H1 (cell line): ENCODE measurements around the gene PALS2. TPM values are rescaled to one million over a fixed set of nuclear protein-coding genes. Genes with fewer than 3 reads are reported as not detected.

Experiments
- NANOG ChIP-seq: IDR thresholded peaks from 2 replicates; pipeline ENCODE4 v1.6.1; 2011; ENCODE audit warnings: low read length, low read depth, mild to moderate bottlenecking, inconsistent platforms; ENCODE audit not compliant: insufficient read depth, poor library complexity, severe bottlenecking
- POU5F1 ChIP-seq: IDR thresholded peaks from 2 replicates; pipeline ENCODE4 v1.6.1; 2011; ENCODE audit warnings: low read depth, mild to moderate bottlenecking, low read length, moderate library complexity
- SAP30 ChIP-seq: fragments of 300-600 bp; sonication (generic); IDR thresholded peaks from 2 replicates; pipeline ENCODE4 v1.7.1; 2012; ENCODE audit warnings: low read length, moderate library complexity, mild to moderate bottlenecking, inconsistent platforms; ENCODE audit not compliant: insufficient read depth, insufficient replicate concordance
- polyA plus RNA-seq, 7 experiments: library from polyadenylated mRNA; depleted of rRNA in 3 of 7; stranded (reverse) in 5 of 7; unstranded in 2 of 7; fragments of >200 nt in 5 of 7; fragments of 200-250 nt in 2 of 7; gene quantifications; 1 replicate in 5 of 7; 2 replicates in 1 of 7; 4 replicates in 1 of 7; pipeline versions ENCODE4 v1.2.1 to v1.2.3, GENCODE V29; 2011 to 2013; ENCODE audit warnings: missing spikeins in 2 of 7, mixed read lengths in 2 of 7
- total RNA-seq: library from RNA; stranded (reverse); fragmentation: NEBNext Ultra II Directional; extraction: Animal tissue kit (Norgen Biotek cat#: 25700); gene quantifications from 2 replicates; pipeline ENCODE4 v1.2.1, GENCODE V29; 2021
- TF ChIP-seq, protein P1 (sequence below): fragments of 300-600 bp; sonication (generic); IDR thresholded peaks from 2 replicates; pipeline ENCODE4 v1.7.1; 2012; ENCODE audit warnings: low read length, moderate library complexity, mild to moderate bottlenecking, inconsistent platforms; ENCODE audit not compliant: insufficient replicate concordance

The PALS2 gene
- total and polyA plus RNA-seq, 2 of the 8 experiments (the other 6 are each of a cell fraction or from before 2014, with no cell fraction given), result 10.4 to 98.3 TPM

DNA sequence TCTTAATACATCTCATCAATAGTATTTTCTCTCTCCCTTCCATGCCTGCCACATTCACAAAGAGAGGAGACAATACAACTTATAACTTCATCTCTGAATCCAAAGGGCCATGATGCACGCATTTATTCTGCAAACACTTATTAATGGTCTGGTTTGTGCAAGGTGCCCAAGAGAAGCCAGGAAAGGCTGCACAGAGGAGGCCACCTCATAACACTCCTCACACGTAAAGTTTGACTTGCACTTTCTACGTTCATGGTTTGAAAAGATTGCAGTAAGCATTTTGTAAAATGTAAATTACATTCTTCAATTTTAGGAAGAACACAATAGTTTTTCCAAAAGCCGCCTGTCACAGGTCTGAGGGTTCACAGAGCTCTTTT lies 1.2 kb upstream of the PALS2 start (continued):
- TF ChIP-seq, protein P1, sequence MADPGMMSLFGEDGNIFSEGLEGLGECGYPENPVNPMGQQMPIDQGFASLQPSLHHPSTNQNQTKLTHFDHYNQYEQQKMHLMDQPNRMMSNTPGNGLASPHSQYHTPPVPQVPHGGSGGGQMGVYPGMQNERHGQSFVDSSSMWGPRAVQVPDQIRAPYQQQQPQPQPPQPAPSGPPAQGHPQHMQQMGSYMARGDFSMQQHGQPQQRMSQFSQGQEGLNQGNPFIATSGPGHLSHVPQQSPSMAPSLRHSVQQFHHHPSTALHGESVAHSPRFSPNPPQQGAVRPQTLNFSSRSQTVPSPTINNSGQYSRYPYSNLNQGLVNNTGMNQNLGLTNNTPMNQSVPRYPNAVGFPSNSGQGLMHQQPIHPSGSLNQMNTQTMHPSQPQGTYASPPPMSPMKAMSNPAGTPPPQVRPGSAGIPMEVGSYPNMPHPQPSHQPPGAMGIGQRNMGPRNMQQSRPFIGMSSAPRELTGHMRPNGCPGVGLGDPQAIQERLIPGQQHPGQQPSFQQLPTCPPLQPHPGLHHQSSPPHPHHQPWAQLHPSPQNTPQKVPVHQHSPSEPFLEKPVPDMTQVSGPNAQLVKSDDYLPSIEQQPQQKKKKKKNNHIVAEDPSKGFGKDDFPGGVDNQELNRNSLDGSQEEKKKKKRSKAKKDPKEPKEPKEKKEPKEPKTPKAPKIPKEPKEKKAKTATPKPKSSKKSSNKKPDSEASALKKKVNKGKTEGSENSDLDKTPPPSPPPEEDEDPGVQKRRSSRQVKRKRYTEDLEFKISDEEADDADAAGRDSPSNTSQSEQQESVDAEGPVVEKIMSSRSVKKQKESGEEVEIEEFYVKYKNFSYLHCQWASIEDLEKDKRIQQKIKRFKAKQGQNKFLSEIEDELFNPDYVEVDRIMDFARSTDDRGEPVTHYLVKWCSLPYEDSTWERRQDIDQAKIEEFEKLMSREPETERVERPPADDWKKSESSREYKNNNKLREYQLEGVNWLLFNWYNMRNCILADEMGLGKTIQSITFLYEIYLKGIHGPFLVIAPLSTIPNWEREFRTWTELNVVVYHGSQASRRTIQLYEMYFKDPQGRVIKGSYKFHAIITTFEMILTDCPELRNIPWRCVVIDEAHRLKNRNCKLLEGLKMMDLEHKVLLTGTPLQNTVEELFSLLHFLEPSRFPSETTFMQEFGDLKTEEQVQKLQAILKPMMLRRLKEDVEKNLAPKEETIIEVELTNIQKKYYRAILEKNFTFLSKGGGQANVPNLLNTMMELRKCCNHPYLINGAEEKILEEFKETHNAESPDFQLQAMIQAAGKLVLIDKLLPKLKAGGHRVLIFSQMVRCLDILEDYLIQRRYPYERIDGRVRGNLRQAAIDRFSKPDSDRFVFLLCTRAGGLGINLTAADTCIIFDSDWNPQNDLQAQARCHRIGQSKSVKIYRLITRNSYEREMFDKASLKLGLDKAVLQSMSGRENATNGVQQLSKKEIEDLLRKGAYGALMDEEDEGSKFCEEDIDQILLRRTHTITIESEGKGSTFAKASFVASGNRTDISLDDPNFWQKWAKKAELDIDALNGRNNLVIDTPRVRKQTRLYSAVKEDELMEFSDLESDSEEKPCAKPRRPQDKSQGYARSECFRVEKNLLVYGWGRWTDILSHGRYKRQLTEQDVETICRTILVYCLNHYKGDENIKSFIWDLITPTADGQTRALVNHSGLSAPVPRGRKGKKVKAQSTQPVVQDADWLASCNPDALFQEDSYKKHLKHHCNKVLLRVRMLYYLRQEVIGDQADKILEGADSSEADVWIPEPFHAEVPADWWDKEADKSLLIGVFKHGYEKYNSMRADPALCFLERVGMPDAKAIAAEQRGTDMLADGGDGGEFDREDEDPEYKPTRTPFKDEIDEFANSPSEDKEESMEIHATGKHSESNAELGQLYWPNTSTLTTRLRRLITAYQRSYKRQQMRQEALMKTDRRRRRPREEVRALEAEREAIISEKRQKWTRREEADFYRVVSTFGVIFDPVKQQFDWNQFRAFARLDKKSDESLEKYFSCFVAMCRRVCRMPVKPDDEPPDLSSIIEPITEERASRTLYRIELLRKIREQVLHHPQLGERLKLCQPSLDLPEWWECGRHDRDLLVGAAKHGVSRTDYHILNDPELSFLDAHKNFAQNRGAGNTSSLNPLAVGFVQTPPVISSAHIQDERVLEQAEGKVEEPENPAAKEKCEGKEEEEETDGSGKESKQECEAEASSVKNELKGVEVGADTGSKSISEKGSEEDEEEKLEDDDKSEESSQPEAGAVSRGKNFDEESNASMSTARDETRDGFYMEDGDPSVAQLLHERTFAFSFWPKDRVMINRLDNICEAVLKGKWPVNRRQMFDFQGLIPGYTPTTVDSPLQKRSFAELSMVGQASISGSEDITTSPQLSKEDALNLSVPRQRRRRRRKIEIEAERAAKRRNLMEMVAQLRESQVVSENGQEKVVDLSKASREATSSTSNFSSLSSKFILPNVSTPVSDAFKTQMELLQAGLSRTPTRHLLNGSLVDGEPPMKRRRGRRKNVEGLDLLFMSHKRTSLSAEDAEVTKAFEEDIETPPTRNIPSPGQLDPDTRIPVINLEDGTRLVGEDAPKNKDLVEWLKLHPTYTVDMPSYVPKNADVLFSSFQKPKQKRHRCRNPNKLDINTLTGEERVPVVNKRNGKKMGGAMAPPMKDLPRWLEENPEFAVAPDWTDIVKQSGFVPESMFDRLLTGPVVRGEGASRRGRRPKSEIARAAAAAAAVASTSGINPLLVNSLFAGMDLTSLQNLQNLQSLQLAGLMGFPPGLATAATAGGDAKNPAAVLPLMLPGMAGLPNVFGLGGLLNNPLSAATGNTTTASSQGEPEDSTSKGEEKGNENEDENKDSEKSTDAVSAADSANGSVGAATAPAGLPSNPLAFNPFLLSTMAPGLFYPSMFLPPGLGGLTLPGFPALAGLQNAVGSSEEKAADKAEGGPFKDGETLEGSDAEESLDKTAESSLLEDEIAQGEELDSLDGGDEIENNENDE, result no peak
- no peak for TF ChIP-seq NANOG
- TF ChIP-seq SAP30, result no peak
- TF ChIP-seq POU5F1, result no peak
